ENCODE measurements around the gene APOBEC3C.
"Not testable (repeated sequence)": the region's sequence is repeated elsewhere in the genome, so short reads cannot be mapped to it uniquely, and the experiment has no call there.

APOBEC3C gene

GRCh38 chr22:39024519-39025308 is 10.7 kb downstream of the APOBEC3C start:
- no peak for DNase-seq

GRCh38 chr22:39026509-39027150 is 12.6 kb downstream of the APOBEC3C start:
- no peak for DNase-seq

- DNase-seq: no peak
These were observed 13.7 kb downstream of the APOBEC3C start for GRCh38 chr22:39027717-39028116.

- no peak for DNase-seq
These were observed 14.2 kb downstream of the APOBEC3C start for GRCh38 chr22:39028281-39028680.

GRCh38 chr22:39029227-39029626 is 15.2 kb downstream of the APOBEC3C start:
- no peak for DNase-seq

- DNase-seq: no peak
These were observed 16.6 kb downstream of the APOBEC3C start for GRCh38 chr22:39030705-39031104.

GRCh38 chr22:39031434-39032295 is 17.6 kb downstream of the APOBEC3C start:
- not testable (repeated sequence) for DNase-seq

- not testable (repeated sequence) for DNase-seq
These were observed 23.0 kb downstream of the APOBEC3C start for GRCh38 chr22:39037071-39037470.

GRCh38 chr22:39039306-39040126 is 25.5 kb downstream of the APOBEC3C start:
- DNase-seq: no peak

GRCh38 chr22:39040155-39040537 is 26.1 kb downstream of the APOBEC3C start:
- not testable (repeated sequence) for DNase-seq

- DNase-seq: not testable (repeated sequence)
These were observed 26.7 kb downstream of the APOBEC3C start, which contains the start of gene APOBEC3F for GRCh38 chr22:39040538-39041296. Gene APOBEC3F (plus strand): TSS chr22:39040864. CDS start chr22:39040961, 97 bp downstream.

GRCh38 chr22:39041908-39042307 is 27.9 kb downstream of the APOBEC3C start:
- no peak for DNase-seq

GRCh38 chr22:39043063-39043462 is 29.0 kb downstream of the APOBEC3C start:
- DNase-seq: not testable (repeated sequence)

GRCh38 chr22:39045136-39045535 is 31.1 kb downstream of the APOBEC3C start:
- not testable (repeated sequence) for DNase-seq

- not testable (repeated sequence) for DNase-seq
These were observed 35.4 kb downstream of the APOBEC3C start for GRCh38 chr22:39049486-39049885.

- not testable (repeated sequence) for DNase-seq
These were observed 37.9 kb downstream of the APOBEC3C start for GRCh38 chr22:39051844-39052495.

- no peak for DNase-seq
These were observed 41.6 kb downstream of the APOBEC3C start for GRCh38 chr22:39055658-39056057.

- not testable (repeated sequence) for DNase-seq
These were observed 47.2 kb downstream of the APOBEC3C start for GRCh38 chr22:39061290-39061689.

- not testable (repeated sequence) for DNase-seq
These were observed 47.9 kb downstream of the APOBEC3C start for GRCh38 chr22:39061951-39062350.

GRCh38 chr22:39063904-39064303 is 49.8 kb downstream of the APOBEC3C start:
- not testable (repeated sequence) for DNase-seq

Data from NCI-H345 (cell line).